ENCODE results near the gene FIP1L1.

GRCh38 chr4:53380221-53380620, 2.8 kb downstream of the FIP1L1 start:
- TF ChIP-seq, protein P1, sequence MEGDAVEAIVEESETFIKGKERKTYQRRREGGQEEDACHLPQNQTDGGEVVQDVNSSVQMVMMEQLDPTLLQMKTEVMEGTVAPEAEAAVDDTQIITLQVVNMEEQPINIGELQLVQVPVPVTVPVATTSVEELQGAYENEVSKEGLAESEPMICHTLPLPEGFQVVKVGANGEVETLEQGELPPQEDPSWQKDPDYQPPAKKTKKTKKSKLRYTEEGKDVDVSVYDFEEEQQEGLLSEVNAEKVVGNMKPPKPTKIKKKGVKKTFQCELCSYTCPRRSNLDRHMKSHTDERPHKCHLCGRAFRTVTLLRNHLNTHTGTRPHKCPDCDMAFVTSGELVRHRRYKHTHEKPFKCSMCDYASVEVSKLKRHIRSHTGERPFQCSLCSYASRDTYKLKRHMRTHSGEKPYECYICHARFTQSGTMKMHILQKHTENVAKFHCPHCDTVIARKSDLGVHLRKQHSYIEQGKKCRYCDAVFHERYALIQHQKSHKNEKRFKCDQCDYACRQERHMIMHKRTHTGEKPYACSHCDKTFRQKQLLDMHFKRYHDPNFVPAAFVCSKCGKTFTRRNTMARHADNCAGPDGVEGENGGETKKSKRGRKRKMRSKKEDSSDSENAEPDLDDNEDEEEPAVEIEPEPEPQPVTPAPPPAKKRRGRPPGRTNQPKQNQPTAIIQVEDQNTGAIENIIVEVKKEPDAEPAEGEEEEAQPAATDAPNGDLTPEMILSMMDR (IDR thresholded peaks at IDR 0.05), result no peak
- TF ChIP-seq FOXM1 (IDR thresholded peaks at IDR 0.05; ENCODE audit: low read depth) (no peak), NFIC (IDR thresholded peaks at IDR 0.05; ENCODE audit: borderline replicate concordance) (no peak)
